ENCODE measurements around the gene KCNG1.
"Not testable (repeated sequence)": the region's sequence is repeated elsewhere in the genome, so short reads cannot be mapped to it uniquely, and the experiment has no call there.

The KCNG1 gene

DNA sequence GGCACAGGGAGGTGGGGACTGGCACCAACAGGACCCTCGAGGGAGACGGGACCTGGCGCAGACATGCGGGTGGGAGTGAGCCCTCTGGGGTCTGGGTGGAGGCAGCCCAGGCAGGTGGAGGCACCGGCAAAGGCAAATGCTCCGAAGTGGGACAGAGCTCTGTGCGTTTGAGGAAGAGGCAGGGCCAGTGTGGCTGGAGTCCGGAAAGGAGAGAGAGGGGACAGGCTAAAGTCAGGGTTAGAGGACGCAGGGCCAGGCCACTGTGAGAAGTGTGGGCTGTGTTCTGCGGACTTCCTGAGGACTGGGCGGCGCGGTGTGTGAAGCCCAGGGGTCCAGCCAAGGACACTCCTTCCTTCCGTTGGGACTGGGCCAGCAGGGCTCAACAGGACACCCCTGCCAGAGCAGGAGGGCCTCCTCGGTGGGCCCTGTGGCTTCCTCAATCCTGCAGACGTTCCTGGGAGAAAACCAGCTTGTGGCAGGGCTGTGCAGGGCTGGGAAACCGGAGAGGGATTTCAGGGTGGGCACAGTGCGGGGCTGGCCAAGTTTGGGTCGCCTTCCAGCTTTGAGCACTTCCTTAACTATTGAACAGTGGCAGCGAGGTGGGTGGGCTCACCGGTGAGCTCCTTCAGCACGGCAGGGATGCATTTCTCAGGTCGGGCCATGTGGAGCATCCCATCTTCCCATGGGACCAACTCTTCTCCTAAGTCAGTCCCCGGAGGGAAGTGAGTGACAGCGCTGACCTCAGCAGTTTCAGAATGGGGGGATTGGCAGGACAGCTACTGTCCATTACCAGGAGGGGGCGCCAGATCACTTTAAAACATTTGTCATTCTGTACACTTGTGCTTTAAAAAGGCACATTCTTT, 41.8 kb downstream of the KCNG1 start:
- peak; percentile 63 for DNase-seq

DNA sequence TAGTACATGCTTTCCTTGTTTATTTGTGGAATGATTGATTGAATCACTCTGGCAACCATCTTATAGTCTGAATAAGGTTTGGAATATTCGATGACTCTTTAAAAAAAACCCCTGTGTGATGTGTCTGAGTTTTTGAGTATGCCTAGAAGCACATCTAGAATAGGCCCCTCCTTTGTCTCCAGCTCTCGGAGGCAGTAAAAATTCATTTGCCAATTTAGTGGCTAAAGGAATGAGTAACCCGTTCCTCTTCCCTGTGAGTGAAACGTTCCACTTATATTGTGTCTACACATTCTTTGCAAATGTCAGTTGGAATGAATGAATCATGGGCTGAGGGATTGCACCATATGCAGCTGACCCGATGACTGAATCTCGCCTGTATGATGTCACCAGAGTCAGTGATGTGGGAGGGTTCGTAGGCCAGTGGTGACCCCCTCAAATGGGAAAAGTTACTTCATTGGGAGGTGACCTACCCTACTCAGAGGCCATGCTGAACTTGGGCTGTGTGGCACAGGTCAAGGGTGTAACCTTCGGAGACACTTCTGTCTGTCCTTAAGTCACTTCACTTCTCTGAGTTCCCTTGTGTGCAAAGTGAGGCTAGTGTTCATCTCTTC, 42.7 kb downstream of the KCNG1 start:
- no peak for DNase-seq

DNA sequence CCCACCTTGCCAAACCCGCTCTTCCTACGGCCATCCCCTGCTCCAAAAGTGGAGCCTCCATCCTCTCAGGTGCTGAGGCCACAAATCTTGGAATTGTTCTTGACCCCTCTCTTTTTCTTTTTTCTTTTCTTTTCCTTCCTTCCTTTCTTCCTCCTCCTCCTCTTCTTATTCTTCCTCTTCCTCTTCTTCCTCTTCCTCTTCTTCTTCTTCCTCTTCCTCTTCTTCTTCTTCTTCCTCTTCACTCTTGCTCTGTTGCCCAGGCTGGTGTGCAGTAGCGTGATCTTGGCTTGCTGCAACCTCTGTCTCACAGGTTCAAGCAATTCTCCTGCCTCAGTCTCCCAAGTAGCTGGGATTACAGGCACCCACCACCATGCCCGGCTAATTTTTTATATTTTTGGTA, 44.4 kb downstream of the KCNG1 start:
- DNase-seq, result not testable (repeated sequence)

DNA sequence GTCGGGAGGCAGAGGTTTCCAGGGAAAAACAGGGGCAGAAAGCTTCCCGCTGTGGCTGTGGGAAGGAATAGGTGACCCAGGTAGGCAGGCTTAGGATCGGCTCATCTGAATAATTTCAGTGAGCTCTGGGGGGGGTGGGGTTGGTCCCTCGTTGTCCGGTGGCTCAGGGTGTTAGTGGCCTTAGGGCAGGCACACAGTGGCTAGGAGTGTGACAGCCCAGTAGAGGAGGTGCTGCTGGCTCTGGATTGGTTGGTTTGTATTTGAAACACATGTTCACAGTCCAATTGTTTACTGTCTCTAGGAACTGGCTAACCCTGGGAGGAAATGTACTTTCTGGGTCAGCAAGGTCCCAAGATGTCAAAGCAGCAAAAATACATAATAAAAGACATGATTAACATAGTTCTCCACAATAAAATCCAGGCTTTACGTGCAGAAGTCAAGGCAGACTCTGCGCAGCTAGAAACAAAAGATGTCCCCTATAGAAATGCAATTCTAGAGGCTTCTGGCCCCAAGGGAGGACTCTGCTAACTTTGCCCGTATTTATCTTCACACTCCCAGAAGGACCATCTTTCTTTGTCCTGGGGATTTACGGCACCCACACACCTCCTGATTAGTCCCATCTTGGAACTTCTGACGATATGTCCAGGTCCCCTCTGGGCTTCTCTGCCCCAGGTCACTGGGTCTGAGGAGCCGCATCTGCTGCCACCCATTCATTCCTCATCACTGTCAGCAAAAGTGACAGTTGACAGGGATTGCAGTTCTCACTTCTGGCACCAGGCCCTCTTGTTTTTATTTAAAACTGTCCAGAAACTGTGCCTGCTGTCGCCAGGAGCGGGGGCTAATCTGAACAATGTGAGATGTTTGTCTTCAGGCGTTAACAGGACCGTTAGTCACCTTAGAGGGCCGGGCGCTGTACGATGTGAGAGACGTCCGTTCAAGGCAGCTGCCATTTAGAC, 45.6 kb downstream of the KCNG1 start:
- no peak for DNase-seq

DNA sequence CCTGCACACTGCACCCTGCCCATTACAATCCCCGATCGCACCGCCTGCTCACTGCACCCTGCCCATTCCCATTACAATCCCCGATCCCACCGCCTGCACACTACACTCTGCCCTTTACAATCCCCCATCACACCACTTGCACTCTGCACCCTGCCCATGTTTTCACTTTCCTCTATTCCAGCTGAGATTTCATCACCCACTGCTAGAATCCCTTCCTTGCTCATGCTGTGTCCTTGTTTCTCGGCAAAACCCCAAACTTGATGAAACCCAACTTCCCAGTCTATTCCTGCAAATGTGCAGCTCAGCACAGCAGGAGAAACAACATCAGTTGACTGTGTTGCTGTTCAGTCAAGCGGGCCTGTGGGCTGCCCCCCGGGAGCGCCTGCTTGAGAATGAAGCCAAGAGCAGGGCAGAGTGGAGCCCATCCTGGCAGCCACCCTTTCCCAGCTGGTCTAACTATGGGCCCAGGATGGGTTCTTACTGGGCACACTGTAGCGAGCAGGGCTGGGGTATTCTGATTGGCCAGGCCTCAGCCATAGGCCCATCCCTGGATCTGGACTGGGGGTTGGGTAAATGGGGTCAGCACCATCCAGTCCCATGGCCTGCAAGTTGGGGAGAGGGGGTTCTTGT, 47.1 kb downstream of the KCNG1 start:
- DNase-seq, result no peak

DNA sequence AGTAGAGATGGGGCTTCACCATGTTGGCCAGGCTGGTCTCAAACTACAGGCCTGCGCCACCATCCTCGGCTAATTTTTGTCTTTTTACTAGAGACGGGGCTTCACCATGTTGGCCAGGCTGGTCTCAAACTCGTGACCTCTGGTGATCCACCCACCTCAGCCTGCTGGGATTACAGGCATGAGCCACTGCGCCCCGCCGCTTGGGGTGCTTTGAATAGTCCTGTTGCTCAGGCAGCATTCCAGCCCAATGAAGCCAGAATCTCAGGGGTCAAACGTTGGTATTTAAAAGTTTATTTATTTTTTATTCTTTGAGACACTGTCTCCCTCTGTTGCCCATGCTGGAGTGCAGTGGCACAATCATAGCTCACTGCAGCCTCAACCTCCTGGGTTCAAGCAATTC, 53.0 kb downstream of the KCNG1 start:
- no peak for DNase-seq

DNA sequence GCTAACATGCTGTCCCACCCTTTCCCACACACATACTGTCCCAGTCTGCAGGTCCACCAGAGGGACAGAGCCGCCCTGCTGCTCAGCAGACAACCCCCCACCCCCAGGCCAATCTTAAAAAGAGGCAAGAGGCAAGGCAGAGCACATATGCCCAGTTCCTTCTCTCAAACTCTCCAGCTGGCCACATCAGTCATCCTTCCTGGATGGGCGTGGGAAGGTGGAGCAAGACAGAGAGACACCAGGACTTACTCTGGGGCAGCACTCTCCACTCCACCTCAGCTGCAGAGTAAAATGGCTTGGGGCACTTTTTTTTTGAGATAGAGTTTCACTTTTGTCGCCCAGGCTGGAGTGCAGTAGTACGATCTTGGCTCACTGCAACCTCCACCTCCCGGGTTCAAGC, 53.5 kb downstream of the KCNG1 start:
- no peak for DNase-seq

DNA sequence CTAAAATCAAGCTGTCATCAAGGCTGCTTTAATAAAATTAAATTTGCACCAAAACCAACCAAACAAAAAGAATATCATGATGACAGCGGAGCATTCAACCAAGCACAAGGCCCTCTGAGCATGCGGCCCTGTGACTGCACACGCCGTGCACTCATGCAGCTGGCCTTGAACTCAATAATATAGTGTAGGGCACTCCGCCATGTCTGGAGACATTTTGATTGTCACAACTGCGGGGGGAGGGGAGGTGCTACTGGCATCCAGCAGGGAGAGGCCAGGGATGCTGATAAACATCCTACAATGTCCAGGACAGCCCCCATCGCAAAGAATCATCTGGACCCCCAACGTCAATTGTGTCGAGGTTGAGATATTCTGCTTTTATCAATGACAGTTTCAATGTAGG, 54.6 kb downstream of the KCNG1 start:
- no peak for DNase-seq

DNA sequence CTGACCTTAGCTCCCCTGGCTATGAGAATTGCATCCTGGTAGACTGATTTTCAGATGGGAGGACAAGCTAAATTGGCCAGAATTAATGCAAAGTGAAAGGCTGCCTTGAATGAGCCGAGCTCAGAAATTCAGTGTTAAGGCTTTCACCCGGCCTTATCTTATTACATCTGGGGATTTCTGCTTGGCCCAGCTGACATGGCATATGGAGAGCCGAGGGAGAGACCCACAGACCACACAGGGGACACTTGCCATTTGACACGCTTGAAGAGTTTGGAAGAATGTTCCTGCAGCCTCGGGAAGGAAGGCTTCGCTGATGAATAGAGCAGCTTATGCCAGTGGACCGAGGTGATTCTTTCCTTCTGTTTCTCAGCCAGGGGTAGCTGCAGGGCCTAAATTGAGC, 55.3 kb downstream of the KCNG1 start:
- DNase-seq, result no peak

DNA sequence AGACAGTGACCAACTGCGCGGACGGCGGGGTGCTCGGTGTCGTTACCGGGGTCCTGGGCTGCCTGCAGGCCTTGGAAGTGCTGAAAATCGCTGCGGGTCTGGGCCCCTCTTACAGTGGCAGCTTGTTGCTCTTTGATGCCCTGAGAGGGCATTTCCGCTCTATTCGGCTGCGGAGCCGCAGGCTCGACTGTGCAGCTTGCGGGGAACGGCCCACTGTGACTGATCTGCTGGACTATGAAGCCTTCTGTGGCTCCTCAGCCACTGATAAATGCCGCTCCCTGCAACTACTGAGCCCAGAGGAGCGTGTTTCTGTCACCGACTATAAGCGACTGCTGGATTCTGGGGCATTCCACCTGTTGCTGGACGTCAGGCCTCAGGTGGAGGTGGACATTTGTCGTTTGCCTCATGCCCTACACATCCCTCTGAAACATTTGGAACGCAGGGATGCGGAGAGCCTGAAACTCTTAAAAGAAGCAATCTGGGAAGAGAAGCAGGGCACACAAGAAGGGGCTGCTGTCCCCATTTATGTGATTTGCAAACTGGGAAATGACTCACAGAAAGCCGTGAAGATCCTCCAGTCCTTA, 63.3 kb downstream of the KCNG1 start:
- DNase-seq, result no peak

DNA sequence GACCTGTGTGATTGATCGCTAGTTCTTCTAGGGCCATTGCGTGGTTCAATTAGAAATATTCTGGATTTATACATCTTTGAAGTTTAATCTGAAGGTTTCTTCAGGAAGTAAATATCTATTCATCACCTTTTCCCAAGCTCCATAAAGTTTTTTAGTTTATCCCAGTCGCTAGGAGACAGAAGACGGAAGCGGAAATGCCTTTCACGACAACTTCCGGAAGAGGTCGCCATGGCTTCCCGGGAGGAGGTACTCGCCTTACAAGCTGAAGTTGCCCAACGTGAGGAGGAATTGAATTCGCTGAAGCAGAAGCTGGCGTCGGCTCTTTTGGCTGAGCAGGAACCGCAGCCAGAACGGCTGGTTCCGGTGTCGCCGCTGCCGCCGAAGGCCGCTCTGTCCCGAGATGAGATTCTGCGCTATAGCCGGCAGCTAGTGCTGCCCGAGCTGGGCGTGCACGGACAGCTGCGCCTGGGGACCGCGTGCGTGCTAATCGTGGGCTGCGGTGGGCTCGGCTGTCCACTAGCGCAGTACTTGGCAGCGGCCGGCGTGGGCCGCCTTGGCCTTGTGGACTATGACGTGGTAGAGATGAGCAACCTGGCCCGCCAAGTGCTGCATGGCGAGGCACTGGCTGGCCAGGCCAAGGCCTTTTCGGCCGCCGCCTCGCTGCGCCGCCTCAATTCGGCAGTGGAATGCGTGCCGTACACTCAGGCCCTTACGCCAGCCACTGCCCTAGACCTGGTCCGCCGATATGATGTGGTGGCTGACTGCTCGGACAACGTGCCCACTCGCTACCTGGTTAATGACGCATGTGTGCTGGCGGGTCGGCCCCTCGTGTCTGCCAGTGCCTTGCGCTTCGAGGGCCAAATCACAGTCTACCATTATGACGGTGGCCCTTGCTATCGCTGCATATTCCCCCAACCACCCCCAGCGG, 64.0 kb downstream of the KCNG1 start, which contains the start of gene MOCS3:
TSS of gene MOCS3 (plus strand) at position 204 of the 928 bp plus-strand sequence. CDS start at position 229, 25 bp downstream.
- DNase-seq, result peak; percentile 78

DNA sequence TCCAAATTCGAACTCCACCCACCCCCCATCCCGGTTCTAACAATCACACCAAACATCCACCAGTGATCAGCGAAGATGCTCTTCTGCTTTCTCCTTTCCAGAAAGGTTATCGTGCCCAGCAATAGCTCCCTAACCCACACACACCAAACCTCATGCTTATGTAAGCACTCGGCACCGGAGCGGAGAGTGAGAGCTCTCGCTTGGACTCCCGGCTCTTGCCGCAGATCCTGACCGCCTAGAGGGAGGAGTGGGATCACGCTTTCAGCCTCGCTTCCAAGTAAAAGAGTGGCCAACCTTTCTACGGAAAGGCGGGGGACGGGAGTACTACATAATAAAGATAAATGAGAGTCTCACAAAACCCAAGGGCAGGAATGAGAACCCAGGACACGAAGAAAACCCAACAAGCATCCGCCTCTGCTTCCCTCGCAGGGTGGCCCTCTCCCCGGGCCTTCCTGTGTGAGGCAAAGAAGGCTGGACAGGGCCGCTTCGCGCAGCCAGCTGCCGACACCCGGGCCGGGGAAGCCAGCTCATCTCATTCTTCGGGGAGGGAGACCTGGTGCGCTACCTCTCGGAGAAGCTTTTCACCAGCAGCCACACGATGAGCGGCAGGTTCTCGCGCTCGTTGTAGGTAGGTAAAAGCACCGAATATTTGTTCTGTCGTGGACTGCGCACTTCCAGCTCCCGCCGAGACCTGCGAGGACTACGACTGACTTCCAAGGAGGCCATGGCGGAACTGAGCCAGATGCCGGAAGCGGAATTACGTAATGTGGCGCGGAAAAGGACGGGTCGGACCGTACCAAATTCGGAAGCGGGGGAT, 64.9 kb downstream of the KCNG1 start, which contains the start of gene DPM1:
TSS of gene DPM1 (minus strand) at position 735 of the 817 bp plus-strand sequence. CDS start at position 726, 9 bp downstream.
- peak; percentile 87 for DNase-seq

DNA sequence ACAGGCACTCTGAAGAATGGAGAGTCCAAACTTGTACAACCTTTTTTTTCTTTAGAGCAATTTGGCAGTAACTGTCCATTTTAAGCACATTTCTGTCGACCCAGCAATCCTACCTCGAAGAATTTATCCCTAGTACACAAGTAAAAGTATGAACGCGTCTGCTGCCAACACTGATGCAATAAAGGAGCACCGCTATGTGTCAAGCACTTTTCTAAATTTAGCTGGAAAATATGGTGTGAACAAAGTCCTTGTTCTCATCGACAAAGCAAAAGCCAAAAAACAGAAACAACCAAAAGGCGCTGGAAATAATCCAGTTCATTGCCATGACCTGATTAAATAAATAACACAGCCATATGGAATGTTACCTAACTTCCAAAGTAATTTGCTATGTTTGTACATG, 65.6 kb downstream of the KCNG1 start:
- no peak for DNase-seq

DNA sequence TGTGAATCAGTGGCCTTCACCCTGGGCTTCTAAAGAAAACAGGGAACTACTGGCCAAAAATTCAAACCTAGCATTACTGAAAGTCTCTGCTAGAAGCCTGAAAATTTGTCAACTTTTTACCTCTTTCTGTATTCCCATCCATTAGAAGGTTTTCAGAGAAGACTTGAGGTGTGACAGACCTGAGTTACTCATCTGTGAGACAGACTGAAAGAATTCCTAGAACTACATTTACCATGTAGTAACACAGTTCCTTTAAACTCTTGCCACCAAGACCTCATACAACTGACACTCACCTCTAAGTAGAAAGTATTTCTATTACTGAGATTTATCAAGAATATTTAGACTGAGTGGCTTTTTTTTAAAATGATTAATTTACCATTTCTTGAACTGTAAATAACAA, 69.1 kb downstream of the KCNG1 start:
- no peak for DNase-seq
